Endothelial cell of umbilical vein (primary cell): ENCODE measurements around the gene ABLIM2. TPM values are rescaled to one million over a fixed set of nuclear protein-coding genes. Genes with fewer than 3 reads are reported as not detected.

ENCODE experiments used
- BruUV-seq: library from RNA; stranded (reverse); fragments of 400-500 nt; replicated peaks from 2 replicates; lab custom pipeline; 2021; lab: Mats Ljungman, UMichigan
- CTCF ChIA-PET: fragments of 300-600, 350-600 bp; sonication (Branson Sonifier 250); formaldehyde crosslinking; loops from one replicate; lab custom pipeline; 2021; ENCODE audit warnings: antibody characterized with exemption, inconsistent platforms; lab: Charles Lee
- POLR2A ChIA-PET: fragments of 300-600, 350-600 bp; sonication (Branson Sonifier 250); formaldehyde crosslinking; loops from one replicate; lab custom pipeline; 2021; ENCODE audit warnings: antibody characterized with exemption, inconsistent platforms; lab: Charles Lee
- DNase-seq: peaks from one replicate; pipeline ENCODE4 v3.0.0-alpha.2; 2011; ENCODE audit warnings: low read depth, low spot score
- FAIRE-seq: peaks from 2 replicates; lab custom pipeline; 2011; peaks lifted over from hg19 to GRCh38; lab: Jason Lieb, UNC
- H2AFZ ChIP-seq: 2 replicates; pipeline ENCODE4 v1.6.0; 2012; ENCODE audit warnings: low read depth, low read length, control low read depth, inconsistent platforms
- H3K27ac ChIP-seq: 2 replicates; pipeline ENCODE4 v1.5.1; 2011; ENCODE audit warnings: low read depth, mild to moderate bottlenecking, control low read depth, low read length, moderate library complexity; ENCODE audit not compliant: insufficient read depth
- H3K27me3 ChIP-seq, 2 experiments: 2 replicates each; pipeline versions ENCODE4 v1.6.0 to v1.6.1; 2011; ENCODE audit warnings: low read length in 2 of 2, mixed read lengths in 1 of 2; ENCODE audit not compliant: control insufficient read depth in 2 of 2, insufficient read depth in 2 of 2
- H3K36me3 ChIP-seq, 2 experiments: 2 replicates in 1 of 2; 3 replicates in 1 of 2; pipeline ENCODE4 v1.5.1; 2011; ENCODE audit warnings: low read length in 2 of 2, mild to moderate bottlenecking in 1 of 2, moderate library complexity in 1 of 2; ENCODE audit not compliant: control insufficient read depth in 2 of 2, insufficient read depth in 2 of 2; ENCODE audit errors: extremely low read depth in 1 of 2
- H3K4me1 ChIP-seq: 3 replicates; pipeline ENCODE4 v1.5.1; 2011; ENCODE audit warnings: mild to moderate bottlenecking, low read length; ENCODE audit not compliant: control insufficient read depth, insufficient read depth; ENCODE audit errors: extremely low read depth
- H3K4me2 ChIP-seq: 2 replicates; pipeline ENCODE4 v1.6.1; 2011; ENCODE audit warnings: low read length, control low read depth, mixed read lengths; ENCODE audit not compliant: insufficient read depth
- H3K4me3 ChIP-seq, 3 experiments: fragments of 200-600 bp in 1 of 3; sonication (generic), shearing (Covaris generic) in 1 of 3; replicated peaks in 1 of 3; 2 replicates each; pipeline ENCODE4 v1.5.1; 2011 to 2016; ENCODE audit warnings: control low read depth in 3 of 3, low read length in 3 of 3, mild to moderate bottlenecking in 2 of 3, inconsistent platforms in 1 of 3, low read depth in 1 of 3, moderate library complexity in 1 of 3; ENCODE audit not compliant: insufficient read depth in 1 of 3
- H3K79me2 ChIP-seq: 2 replicates; pipeline ENCODE4 v1.6.0; 2012; ENCODE audit warnings: low read length, inconsistent platforms; ENCODE audit not compliant: control insufficient read depth, insufficient read depth
- H3K9ac ChIP-seq: replicated peaks from 2 replicates; pipeline ENCODE3; 2011; ENCODE audit warnings: low read length, control low read depth; ENCODE audit not compliant: insufficient read depth; ENCODE audit errors: extremely low read depth
- H3K9me1 ChIP-seq: replicated peaks from 3 replicates; pipeline ENCODE4 v1.6.0; 2011; ENCODE audit warnings: mild to moderate bottlenecking, low read length; ENCODE audit not compliant: control insufficient read depth, insufficient read depth; ENCODE audit errors: extremely low read depth
- H3K9me3 ChIP-seq: replicated peaks from 2 replicates; pipeline ENCODE4 v1.5.1; 2012; ENCODE audit warnings: low read length, inconsistent platforms; ENCODE audit not compliant: control insufficient read depth, insufficient read depth
- H4K20me1 ChIP-seq: replicated peaks from 2 replicates; pipeline ENCODE3; 2011; ENCODE audit warnings: mild to moderate bottlenecking, low read length; ENCODE audit not compliant: control insufficient read depth, insufficient read depth; ENCODE audit errors: extremely low read depth
- FOS ChIP-seq: IDR thresholded peaks from 2 replicates; pipeline ENCODE4 v1.6.1; 2011; ENCODE audit warnings: mild to moderate bottlenecking, low read length, moderate library complexity, borderline replicate concordance; ENCODE audit not compliant: insufficient read depth
- GATA2 ChIP-seq: IDR thresholded peaks from 2 replicates; pipeline ENCODE4 v1.7.0; 2011; ENCODE audit warnings: low read depth, mild to moderate bottlenecking, moderate library complexity, mixed read lengths, low read length; ENCODE audit not compliant: insufficient read length, insufficient read depth
- JUN ChIP-seq: IDR thresholded peaks from 2 replicates; pipeline ENCODE4 v1.6.1; 2011; ENCODE audit warnings: borderline replicate concordance, low read depth; ENCODE audit not compliant: insufficient read length, insufficient read depth
- MYC ChIP-seq: IDR thresholded peaks from one replicate; pipeline ENCODE4 v1.6.1; 2011; ENCODE audit warnings: mild to moderate bottlenecking, low read depth, low read length
- POLR2A ChIP-seq: IDR thresholded peaks from 2 replicates; pipeline ENCODE4 v1.6.1; 2012; ENCODE audit warnings: low read depth, mild to moderate bottlenecking, control low read depth, low read length
- POLR2AphosphoS5 ChIP-seq: IDR thresholded peaks from 2 replicates; pipeline ENCODE4 v1.6.1; 2012; ENCODE audit warnings: low read depth, mild to moderate bottlenecking, control low read depth, low read length, moderate library complexity; ENCODE audit not compliant: insufficient read depth
- dilution Hi-C: fragments of 300-500 bp; cut with MboI; formaldehyde crosslinking; loops from one replicate; pipeline ENCODE4 v1.15.0; 2019; ENCODE audit warnings: low sequenced_read_pairs; ENCODE audit not compliant: extremely low pct_ligation_motif_present
- intact Hi-C: fragments of 100-400 bp; cut with micrococcal nuclease; formaldehyde crosslinking; loops from one replicate; pipeline ENCODE4 v1.10.0; 2022
- polyA plus RNA-seq, 4 experiments: library from polyadenylated mRNA; depleted of rRNA in 3 of 4; stranded (reverse) in 3 of 4; unstranded in 1 of 4; fragments of >200 nt; gene quantifications; 2 replicates each; pipeline versions ENCODE4 v1.2.1 to v1.2.3, GENCODE V29; 2011 to 2012; ENCODE audit warnings: missing spikeins in 1 of 4
- total RNA-seq: library from RNA; stranded (reverse); gene quantifications from 2 replicates; pipeline ENCODE4 v1.2.3, GENCODE V29; 2021
- TF ChIP-seq, protein P1 (sequence below), 2 donors: IDR thresholded peaks; 1 replicate in 1 of 2; 2 replicates in 1 of 2; pipeline ENCODE4 v1.5.1; 2011; ENCODE audit warnings: low read length in 2 of 2, mild to moderate bottlenecking in 2 of 2, moderate library complexity in 2 of 2, control low read depth in 1 of 2, inconsistent platforms in 1 of 2, low read depth in 1 of 2; ENCODE audit not compliant: insufficient read depth in 1 of 2; ENCODE audit errors: extremely low read depth in 1 of 2
- TF ChIP-seq, protein P2 (sequence below): IDR thresholded peaks from 2 replicates; pipeline ENCODE4 v1.6.1; 2011; ENCODE audit not compliant: insufficient read depth, insufficient read length

Gene ABLIM2
- total and polyA plus RNA-seq, 2 donors (not counting 3 experiments of a cell fraction or from before 2014, with no cell fraction given) = 0.28 to 0.66 TPM

DNA sequence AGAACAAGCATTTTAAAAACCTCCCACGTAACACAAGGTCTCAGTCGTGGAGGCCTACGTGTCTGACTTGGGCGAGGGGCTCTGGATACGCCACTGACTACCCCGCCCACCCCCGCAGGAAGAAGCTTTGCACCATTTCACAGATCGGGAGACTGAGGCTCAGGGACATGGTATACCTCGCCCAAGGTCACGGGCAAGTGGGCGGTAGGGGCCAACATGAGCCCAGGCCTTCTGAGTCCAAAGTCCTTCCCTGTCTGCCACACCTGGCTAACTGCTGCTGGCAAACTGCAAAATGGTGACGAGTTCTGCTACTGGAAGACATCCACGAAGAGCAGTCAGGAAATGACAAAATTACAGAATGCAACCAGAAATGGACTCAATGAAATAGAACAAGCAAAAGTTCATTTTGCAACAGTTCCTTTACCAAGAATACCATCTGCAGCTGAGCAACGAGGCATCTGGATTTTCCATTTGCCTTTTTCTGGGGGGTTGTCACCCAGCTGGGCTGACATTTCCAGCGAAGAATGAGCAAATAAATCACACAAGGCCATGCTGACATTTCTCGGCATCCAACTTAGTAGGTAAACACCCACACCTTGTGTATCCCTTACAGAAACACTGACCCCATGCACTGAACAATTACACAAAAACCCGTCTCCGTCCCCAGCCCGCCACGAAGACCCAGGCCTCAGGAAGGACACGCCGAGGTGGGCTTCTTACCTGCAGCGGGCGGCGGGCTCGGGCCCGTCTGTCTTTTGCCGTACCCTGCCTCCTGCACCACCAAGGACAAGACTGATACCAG lies 148.7 kb downstream of the ABLIM2 start:
- Histone ChIP-seq H3K4me2 (no peak overlapping the region), H3K27me3 (no peaks in the 10 kb centered on the region), H3K27ac (no peak overlapping the region), H3K9ac (no peak overlapping the region), H3K9me1 (no peaks in the 10 kb centered on the region), H3K9me3 (no peaks in the 10 kb centered on the region), H4K20me1 (no peaks in the 10 kb centered on the region), H3K4me3 (no peak overlapping the region), H3K4me1 (no peaks in the 10 kb centered on the region), H3K36me3 (no peaks in the 10 kb centered on the region), H3K79me2 (no peaks in the 10 kb centered on the region), H2AFZ (no peak overlapping the region)
- dilution Hi-C loops (no loop called here), intact Hi-C loops (no loop called here)
- no peak for TF ChIP-seq GATA2
- no peak for TF ChIP-seq POLR2AphosphoS5
- TF ChIP-seq POLR2A = no peak
- no peak for TF ChIP-seq FOS
- TF ChIP-seq, protein P1, sequence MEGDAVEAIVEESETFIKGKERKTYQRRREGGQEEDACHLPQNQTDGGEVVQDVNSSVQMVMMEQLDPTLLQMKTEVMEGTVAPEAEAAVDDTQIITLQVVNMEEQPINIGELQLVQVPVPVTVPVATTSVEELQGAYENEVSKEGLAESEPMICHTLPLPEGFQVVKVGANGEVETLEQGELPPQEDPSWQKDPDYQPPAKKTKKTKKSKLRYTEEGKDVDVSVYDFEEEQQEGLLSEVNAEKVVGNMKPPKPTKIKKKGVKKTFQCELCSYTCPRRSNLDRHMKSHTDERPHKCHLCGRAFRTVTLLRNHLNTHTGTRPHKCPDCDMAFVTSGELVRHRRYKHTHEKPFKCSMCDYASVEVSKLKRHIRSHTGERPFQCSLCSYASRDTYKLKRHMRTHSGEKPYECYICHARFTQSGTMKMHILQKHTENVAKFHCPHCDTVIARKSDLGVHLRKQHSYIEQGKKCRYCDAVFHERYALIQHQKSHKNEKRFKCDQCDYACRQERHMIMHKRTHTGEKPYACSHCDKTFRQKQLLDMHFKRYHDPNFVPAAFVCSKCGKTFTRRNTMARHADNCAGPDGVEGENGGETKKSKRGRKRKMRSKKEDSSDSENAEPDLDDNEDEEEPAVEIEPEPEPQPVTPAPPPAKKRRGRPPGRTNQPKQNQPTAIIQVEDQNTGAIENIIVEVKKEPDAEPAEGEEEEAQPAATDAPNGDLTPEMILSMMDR (IDR thresholded peaks at IDR 0.05; ENCODE audit: extremely low read depth in 1 of 2, insufficient read depth in 1 of 2, low read depth in 1 of 2, low read length in 2 of 2) = no peak
- TF ChIP-seq MYC = no peak
- TF ChIP-seq JUN = no peak
- TF ChIP-seq, protein P2, sequence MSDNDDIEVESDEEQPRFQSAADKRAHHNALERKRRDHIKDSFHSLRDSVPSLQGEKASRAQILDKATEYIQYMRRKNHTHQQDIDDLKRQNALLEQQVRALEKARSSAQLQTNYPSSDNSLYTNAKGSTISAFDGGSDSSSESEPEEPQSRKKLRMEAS = no peak
- BruUV-seq = no TSS peak
- FAIRE-seq (no peak), DNase-seq (no peak)
- ChIA-PET POLR2A (no interaction called here), CTCF (interaction anchor here (1.5 kb wide), 1 partner anchor 12 kb away, joined by 4 read pairs; no protein-coding TSS in a partner anchor)
